ENCODE results near the gene IMPG2.

The IMPG2 gene

GRCh38 chr3:101303089-101303731, 17.2 kb downstream of the IMPG2 start:
- no peak for DNase-seq (ENCODE audit: low read depth)

GRCh38 chr3:101300073-101300472, 20.3 kb downstream of the IMPG2 start:
- H3K4me3 ChIP-seq (ENCODE audit: low read depth, low read length), result no peak overlapping the region
- no peak for DNase-seq (ENCODE audit: low read depth)
- no peak for TF ChIP-seq CTCF (IDR thresholded peaks at IDR 0.05; ENCODE audit: low read depth, low read length, missing control alignments)
- in situ Hi-C loops (cut with HindIII; ENCODE audit: low sequenced_read_pairs), result no loop called here

More at GRCh38 chr3:101303089-101303731, 17.2 kb downstream of the IMPG2 start:
- H3K4me3 ChIP-seq (ENCODE audit: low read depth, low read length), result no peak overlapping the region
- TF ChIP-seq CTCF (IDR thresholded peaks at IDR 0.05; ENCODE audit: low read depth, low read length, missing control alignments), result no peak
- in situ Hi-C loops (cut with HindIII; ENCODE audit: low sequenced_read_pairs), result no loop called here

GRCh38 chr3:101292027-101292426, 28.3 kb downstream of the IMPG2 start:
- no peak overlapping the region for H3K4me3 ChIP-seq (ENCODE audit: low read depth, low read length)
- DNase-seq (ENCODE audit: low read depth), result no peak
- TF ChIP-seq CTCF (IDR thresholded peaks at IDR 0.05; ENCODE audit: low read depth, low read length, missing control alignments), result no peak
- in situ Hi-C loops (cut with HindIII; ENCODE audit: low sequenced_read_pairs), result no loop called here

- DNase-seq (ENCODE audit: low read depth), result no peak
- H3K4me3 ChIP-seq (ENCODE audit: low read depth, low read length), result no peak overlapping the region
- TF ChIP-seq CTCF (IDR thresholded peaks at IDR 0.05; ENCODE audit: low read depth, low read length, missing control alignments), result no peak
- in situ Hi-C loops (cut with HindIII; ENCODE audit: low sequenced_read_pairs), result no loop called here
Measured at GRCh38 chr3:101288294-101288693, 32.1 kb downstream of the IMPG2 start.

- no peak for DNase-seq (ENCODE audit: low read depth)
- no peak overlapping the region for H3K4me3 ChIP-seq (ENCODE audit: low read depth, low read length)
- TF ChIP-seq CTCF (IDR thresholded peaks at IDR 0.05; ENCODE audit: low read depth, low read length, missing control alignments), result no peak
- in situ Hi-C loops (cut with HindIII; ENCODE audit: low sequenced_read_pairs), result no loop called here
Measured at GRCh38 chr3:101284757-101285156, 35.6 kb downstream of the IMPG2 start.

- no peak overlapping the region for H3K4me3 ChIP-seq (ENCODE audit: low read depth, low read length)
- no peak for DNase-seq (ENCODE audit: low read depth)
- in situ Hi-C loops (cut with HindIII; ENCODE audit: low sequenced_read_pairs), result no loop called here
- TF ChIP-seq CTCF (IDR thresholded peaks at IDR 0.05; ENCODE audit: low read depth, low read length, missing control alignments), result no peak
Measured at GRCh38 chr3:101281521-101282030, 38.8 kb downstream of the IMPG2 start.
